ENCODE measurements around the gene KRTAP2-3.
"Not testable (repeated sequence)": the region's sequence is repeated elsewhere in the genome, so short reads cannot be mapped to it uniquely, and the experiment has no call there.

Gene KRTAP2-3

GRCh38 chr17:41065829-41066624, 6.1 kb upstream of the KRTAP2-3 start, which contains the start of gene KRTAP2-4:
TSS of gene KRTAP2-4 (minus strand) at chr17:41065879. CDS start at chr17:41065845, 34 bp downstream.
- DNase-seq: peak; percentile 51

GRCh38 chr17:41065016-41065689, 5.2 kb upstream of the KRTAP2-3 start:
- not testable (repeated sequence) for DNase-seq

DNA sequence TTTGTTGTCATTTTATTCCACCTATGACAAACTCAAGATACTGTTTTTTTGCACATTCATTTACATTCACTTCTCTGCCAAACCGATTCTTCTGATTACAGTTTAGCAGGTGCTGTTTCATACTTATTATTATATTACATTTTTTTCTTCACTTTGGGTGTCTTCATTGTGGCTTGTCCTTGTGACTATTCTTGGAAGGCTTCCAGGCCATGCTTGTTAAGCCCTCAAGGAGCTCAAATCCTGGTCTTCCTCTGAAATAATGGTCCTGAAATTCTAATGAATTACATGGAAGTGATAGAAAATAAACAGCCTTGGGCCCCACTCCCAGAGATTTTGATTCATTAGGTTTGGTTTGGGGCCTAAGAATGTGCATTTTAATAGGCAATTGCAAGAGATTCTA, 4.4 kb upstream of the KRTAP2-3 start:
- peak; percentile 7 for DNase-seq

GRCh38 chr17:41063449-41063848, 3.5 kb upstream of the KRTAP2-3 start:
- DNase-seq: no peak

GRCh38 chr17:41061964-41062363, 2.0 kb upstream of the KRTAP2-3 start:
- DNase-seq: no peak

- not testable (repeated sequence) for DNase-seq
Measured at GRCh38 chr17:41059276-41060051, 450 bp downstream of the KRTAP2-3 start.

DNA sequence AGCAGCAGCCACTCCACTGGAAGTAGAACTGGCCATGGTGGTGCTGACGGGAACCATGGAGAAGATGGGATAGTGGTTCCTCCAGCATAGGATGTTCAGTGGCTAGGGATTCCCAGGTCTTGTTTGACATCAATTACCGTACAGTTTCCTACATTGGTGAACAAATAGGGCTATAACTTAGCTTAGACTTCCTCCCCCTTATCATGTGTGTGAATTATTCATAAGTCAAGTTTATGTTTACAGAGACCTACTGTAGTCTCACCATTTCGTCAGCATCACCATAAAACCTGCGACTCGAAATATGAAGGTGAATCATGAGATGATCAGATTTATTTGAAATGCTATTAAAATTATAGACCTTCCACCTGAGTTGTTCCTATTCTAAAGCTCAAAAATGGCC, 1.2 kb downstream of the KRTAP2-3 start:
- DNase-seq: no peak

DNA sequence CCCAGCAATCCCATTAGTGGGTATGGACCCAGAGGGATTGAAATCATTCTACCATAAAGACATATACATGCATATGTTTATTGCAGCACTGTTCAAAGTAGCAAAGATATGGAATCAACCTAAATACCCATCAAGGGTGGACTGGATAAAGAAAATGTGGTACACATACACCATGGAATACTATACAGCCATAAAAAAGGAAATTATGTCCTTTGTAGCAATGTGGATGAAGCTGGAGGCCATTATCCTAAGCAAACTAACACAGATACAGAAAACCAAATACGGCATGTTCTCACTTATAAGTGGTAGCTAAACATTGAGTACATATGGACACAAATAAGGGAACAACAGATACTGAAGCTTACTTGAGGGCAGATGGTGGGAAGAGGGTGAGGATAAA, 2.4 kb downstream of the KRTAP2-3 start:
- DNase-seq: no peak

- DNase-seq: not testable (repeated sequence)
Measured at GRCh38 chr17:41055130-41055529, 4.8 kb downstream of the KRTAP2-3 start, which contains the start of gene KRTAP2-2. TSS of gene KRTAP2-2 (minus strand) at chr17:41055230. CDS start at chr17:41055211, 19 bp downstream.

- not testable (repeated sequence) for DNase-seq
Measured at GRCh38 chr17:41054556-41054955, 5.4 kb downstream of the KRTAP2-3 start.

DNA sequence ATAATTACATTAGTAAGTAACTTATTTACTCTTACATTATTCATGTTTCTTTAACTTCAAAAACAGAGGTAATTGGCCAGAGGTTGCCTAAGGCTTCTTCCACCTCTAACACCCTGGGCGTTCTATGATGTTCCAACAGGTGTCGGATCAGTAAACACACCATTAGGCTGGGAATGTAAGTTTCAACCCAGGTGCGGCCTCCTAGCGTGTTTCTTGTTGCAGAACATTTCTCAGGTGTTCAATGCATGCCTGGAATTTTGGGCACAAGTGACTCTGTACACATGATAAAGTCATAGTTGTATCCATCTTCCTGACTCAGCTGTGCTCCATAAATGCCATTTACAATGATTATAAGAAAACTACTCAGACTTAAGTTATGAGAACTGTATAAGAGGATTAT, 5.9 kb downstream of the KRTAP2-3 start:
- no peak for DNase-seq

GRCh38 chr17:41052566-41052965, 7.3 kb downstream of the KRTAP2-3 start:
- DNase-seq: no peak

- DNase-seq: no peak
Measured at GRCh38 chr17:41049110-41049509, 10.8 kb downstream of the KRTAP2-3 start.

- no peak for DNase-seq
Measured at GRCh38 chr17:41048441-41048840, 11.5 kb downstream of the KRTAP2-3 start.

DNA sequence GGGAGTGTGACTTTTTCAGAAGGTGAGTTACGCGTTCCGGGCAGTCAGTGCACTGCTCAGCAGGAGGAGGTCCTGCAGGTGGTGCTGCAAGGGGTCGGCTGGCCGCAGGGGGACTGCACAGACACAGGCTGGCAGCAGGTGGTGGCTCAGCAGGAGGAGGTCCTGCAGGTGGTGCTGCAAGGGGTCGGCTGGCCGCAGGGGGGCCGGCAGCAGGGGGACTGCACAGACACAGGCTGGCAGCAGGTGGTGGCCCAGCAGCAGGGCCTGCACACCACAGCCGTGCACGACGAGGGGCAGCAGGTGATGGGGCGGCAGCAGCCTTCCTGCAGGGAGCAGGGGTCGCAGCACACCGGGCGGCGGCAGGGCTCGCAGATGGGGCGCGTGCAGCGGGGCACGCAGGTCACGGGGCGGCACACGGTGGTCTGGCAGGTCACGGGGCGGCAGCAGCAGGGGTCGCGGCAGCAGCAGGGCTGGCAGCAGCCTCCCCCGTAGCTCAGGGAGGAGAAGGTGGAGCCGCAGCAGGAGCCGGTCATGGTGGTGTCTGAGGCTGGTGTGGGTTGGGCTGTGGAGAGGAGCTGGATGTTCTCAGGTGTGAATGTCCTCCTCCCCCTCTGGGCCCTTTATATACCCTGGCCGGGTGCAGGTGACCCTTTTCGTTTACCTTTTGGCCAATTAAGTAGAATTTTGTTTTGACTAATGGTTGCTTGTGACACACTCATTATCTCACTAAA, 13.0 kb downstream of the KRTAP2-3 start, which contains the start of gene KRTAP2-1:
Gene KRTAP2-1, minus strand, starts transcription at position 582 of the 731 bp plus-strand sequence. Its CDS starts 49 bp downstream, at position 533.
- DNase-seq: not testable (repeated sequence)

GRCh38 chr17:41042953-41043352, 17.0 kb downstream of the KRTAP2-3 start:
- DNase-seq: no peak

GRCh38 chr17:41040783-41041571, 18.9 kb downstream of the KRTAP2-3 start, which contains the start of gene KRTAP1-1:
TSS of gene KRTAP1-1 (minus strand) at chr17:41041450. CDS start at chr17:41041397, 53 bp downstream.
- not testable (repeated sequence) for DNase-seq

DNA sequence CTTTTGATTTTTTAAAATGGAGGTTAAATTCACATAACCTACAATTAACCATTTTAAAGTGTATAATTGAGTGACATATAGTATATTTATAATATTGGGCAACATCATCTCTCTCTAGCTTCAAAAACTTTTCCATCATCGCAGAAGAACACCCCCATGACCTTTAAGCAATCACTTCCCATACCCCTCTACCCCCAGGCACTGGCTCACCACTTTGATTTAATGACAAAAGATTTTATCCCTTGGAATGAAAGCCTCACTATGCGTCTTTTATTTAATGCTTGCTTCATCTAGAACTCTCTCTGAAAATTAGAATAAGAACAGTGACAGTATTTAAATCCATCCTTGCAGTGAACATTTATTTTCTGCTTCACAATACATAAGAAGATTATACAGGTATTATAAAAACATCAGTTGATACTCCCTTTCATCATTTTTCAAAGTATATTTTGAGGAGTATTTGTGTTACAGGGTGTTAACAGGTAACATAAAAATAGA, 22.0 kb downstream of the KRTAP2-3 start:
- DNase-seq: no peak

GRCh38 chr17:41034346-41034935, 25.5 kb downstream of the KRTAP2-3 start, which contains the start of gene KRTAP1-3:
TSS of gene KRTAP1-3 (minus strand) at chr17:41034874. CDS start at chr17:41034821, 53 bp downstream.
- not testable (repeated sequence) for DNase-seq

- DNase-seq: no peak
Measured at GRCh38 chr17:41029633-41030245, 30.2 kb downstream of the KRTAP2-3 start, which contains the start of gene KRTAP1-4. TSS of gene KRTAP1-4 (minus strand) at chr17:41030195. CDS start at chr17:41030078, 117 bp downstream.

Data from hematopoietic multipotent progenitor cell treated with erythropoietin and hydrocortisone succinate and interleukin-3 and kit ligand, for 4 days (in vitro differentiated cells).